Epithelial cell of esophagus (primary cell): ENCODE measurements around the gene ENAH.
A peak's percentile ranks its signal among the peaks of the same experiment; 100 is the strongest.
"Not testable (repeated sequence)": the region's sequence is repeated elsewhere in the genome, so short reads cannot be mapped to it uniquely, and the experiment has no call there.

ENCODE experiments used
- DNase-seq: peaks from one replicate; pipeline ENCODE4 v3.0.0; 2010; ENCODE audit warnings: low read depth
- H3K4me3 ChIP-seq: 2 replicates; pipeline ENCODE4 v1.5.1; 2011; ENCODE audit warnings: mild to moderate bottlenecking, low read length, control low read depth
- TF ChIP-seq, protein P1 (sequence below): IDR thresholded peaks from 2 replicates; pipeline ENCODE4 v1.5.1; 2011; ENCODE audit warnings: low read depth, mild to moderate bottlenecking, low read length, control low read depth, inconsistent platforms; ENCODE audit not compliant: insufficient read depth; ENCODE audit errors: missing control alignments

ENAH gene

DNA sequence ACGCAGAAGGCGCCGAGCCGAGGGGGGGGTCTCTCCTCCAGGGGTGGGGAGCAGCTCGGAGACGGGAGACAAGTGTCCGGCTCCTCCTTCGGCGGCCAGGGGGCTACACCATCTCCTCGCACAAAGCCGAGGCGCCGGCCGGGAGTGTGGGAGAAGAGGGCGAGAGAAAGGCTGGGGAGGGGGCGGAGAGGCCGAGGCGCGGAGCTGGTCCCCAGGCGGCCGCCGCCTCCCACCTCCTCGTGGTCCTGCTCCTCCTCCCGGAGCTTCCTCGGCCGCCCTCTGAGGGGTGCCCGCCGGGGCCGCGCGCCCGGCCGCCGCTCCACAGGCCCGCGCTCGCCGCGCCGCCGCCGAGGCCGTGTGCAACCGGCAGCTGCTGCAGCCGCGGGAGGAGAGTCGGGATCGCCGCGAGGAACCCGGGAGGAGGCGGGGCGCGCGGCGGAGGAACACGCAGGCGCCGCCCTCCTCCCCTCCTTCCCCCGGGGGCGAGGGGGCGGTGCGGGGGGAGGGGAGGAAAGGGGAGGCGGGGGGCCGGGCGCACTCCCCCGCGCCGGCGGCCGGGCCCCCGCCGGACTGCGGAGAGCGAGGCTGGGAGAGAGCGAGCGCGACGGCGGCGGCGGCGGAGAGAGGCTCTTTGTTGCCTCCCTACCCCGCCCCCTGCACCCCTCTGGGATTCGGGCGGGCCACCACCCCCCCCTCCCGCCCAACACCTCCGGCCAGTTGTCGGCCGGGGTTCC is at the start of gene ENAH:
Gene ENAH (minus strand): TSS at position 395 of the 734 bp plus-strand sequence. CDS start 433 bp downstream, outside the sequence.
- TF ChIP-seq, protein P1, sequence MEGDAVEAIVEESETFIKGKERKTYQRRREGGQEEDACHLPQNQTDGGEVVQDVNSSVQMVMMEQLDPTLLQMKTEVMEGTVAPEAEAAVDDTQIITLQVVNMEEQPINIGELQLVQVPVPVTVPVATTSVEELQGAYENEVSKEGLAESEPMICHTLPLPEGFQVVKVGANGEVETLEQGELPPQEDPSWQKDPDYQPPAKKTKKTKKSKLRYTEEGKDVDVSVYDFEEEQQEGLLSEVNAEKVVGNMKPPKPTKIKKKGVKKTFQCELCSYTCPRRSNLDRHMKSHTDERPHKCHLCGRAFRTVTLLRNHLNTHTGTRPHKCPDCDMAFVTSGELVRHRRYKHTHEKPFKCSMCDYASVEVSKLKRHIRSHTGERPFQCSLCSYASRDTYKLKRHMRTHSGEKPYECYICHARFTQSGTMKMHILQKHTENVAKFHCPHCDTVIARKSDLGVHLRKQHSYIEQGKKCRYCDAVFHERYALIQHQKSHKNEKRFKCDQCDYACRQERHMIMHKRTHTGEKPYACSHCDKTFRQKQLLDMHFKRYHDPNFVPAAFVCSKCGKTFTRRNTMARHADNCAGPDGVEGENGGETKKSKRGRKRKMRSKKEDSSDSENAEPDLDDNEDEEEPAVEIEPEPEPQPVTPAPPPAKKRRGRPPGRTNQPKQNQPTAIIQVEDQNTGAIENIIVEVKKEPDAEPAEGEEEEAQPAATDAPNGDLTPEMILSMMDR: no peak
- DNase-seq: peak; percentile 83

DNA sequence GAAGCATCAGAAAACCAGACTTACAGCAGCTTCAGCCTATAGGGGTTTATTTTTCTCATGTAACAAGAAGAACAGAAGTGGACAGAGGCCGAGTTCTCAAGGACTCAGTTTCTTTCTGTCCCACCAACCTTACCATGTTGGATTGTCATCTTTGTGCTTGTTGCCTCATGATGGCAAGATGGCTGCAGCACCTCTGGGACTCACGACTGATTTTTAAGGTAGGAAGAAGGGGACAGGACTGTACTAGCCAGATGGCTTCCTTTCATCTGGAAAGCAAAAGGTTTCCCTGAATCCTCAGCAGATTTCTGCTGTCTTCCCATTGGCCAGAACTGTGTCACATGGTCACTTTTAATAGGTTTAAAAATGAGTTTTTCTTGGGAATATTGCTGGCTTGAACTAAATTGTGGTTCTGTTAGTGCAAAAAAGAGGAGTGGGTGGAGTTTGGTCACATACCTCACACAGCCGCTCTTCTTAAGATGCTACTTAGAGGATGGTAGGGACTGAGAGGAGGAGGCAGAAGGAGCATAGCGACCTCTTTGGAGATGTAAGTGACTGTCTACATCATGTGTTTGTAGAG is 48.1 kb upstream of the ENAH start:
- H3K4me3 ChIP-seq: no peak overlapping the region
- no peak for DNase-seq
- TF ChIP-seq, protein P1: no peak

More for the DNA sequence above, at the start of gene ENAH:
- H3K4me3 ChIP-seq: peak within 1 kb of the TSS; percentile 91

DNA sequence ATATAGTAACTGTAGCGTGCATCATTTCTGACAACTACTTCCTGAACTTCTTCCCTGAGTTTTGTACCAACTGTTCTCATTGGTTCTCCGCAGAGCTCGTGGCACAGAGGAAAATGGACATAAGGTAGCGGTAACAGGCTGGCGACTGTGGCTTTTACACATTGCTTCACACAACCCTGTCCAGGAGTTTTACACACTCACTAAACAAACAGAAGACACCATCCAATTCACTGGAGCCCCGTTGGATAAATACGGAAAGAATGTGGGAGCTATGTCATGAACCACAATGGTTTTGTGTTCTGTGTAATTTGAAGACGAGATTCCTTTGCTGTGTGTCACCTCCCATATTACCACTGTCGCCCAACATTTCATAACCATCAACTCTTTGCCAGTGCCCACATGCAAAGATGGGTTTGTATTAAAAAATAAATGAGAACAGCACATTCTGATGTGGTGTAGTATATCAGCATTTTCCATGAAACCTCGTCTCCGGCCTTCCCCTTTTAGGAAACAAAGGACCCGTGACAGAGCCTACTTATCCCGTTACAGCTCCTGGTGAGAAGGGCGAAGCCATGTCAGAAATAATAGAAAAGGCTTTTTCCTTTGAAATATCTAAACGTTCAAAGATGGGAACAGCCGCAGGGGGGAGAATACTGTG is 47.4 kb upstream of the ENAH start:
- peak; percentile 98 for DNase-seq
- TF ChIP-seq, protein P1: no peak
- peak overlapping the region; percentile 13 for H3K4me3 ChIP-seq

DNA sequence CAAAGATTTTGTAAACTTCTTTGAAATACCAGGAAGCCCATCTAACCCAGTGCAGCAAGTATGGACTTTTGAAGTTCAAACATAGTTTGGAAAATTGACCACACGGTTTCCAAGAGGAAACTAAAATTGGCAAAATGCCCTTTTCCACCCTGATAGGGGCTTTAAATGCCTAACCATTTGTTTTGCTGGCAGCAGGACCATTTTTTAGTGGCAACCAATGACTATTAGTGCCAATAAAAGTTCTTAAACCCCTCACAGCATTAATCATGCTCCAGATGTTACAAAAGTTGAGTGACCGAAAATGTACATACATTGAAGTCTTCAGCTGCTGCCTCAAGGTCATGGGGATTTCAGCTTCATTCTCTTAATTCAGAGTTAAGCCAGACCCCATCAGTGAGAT is 46.4 kb upstream of the ENAH start:
- DNase-seq: no peak
- no peak overlapping the region for H3K4me3 ChIP-seq
- TF ChIP-seq, protein P1: no peak

DNA sequence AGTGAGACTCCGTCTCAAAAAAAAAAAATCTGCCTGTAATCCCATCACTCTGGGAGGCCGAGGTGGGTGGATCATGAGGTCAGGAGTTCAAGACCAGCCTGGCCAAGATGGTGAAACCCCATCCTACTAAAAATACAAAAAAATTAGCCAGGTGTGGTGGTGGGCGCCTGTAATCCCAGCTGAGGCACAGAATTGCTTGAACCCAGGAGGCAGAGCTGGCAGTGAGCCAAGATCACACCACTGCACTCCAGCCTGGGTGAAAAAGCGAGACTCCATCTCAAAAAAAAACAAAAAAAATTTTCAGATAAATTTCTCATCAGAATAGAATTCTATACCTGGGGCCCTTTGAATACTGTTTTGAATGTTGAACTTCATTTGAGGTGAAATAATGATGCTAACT is 45.3 kb upstream of the ENAH start:
- not testable (repeated sequence) for DNase-seq, H3K4me3 ChIP-seq

DNA sequence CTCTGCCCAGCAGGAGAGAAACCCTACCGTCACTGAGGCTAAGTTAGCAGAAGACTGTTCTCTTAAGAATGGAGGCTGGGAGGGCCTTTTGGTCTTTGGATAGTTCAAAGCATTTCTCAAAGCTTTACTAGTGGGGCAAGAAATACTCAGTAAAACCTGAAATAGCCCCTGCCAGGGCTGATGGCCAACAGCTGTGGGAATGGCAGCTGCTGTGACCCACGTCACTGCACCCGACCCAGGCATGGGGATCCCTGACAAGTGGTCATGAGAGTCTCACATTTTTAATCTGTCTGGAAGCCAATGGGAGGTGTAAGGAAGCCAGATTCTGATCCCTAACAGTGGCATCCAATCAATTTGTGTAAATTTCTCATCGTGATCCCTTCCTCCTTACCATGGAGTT is 44.5 kb upstream of the ENAH start:
- TF ChIP-seq, protein P1: no peak

DNA sequence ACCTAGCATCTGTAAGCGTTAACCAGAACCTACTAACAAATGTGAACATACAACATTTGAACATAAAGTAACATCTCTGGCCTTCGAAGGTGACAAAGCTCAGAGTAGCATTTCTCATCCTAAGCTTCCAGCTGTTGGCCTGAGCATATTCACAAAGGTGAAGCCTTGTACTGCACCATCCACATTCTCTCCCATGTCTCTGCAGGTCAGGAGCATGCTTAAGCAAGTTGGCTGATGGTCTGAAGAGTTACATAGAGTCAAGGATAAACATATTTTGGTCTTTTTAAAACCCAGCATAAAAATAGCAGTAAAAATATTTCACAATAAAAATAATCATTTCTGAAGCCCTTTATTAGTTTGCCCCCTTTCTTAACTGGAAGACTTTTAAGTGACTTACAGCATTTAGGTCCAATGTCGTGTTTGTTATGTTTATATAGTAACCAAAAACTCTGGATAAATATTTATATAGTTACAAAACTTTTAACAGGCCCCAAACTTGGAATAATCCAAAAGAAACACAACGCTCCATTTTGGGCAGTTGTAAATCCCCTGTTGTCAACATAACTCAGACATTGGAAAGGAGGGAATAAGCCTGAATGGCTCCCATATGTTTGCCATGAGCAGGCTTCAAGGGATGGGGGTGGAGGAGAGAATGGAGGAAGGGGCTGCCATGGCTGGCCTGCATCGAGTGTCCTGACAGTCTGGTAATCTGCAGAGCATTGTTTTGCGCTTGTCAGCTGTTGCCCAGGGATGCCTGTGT is 42.8 kb upstream of the ENAH start:
- TF ChIP-seq, protein P1: no peak
- DNase-seq: peak; percentile 69
- no peak overlapping the region for H3K4me3 ChIP-seq

More for the DNA sequence above, 44.5 kb upstream of the ENAH start:
- H3K4me3 ChIP-seq: no peak overlapping the region
- DNase-seq: no peak
